ENCODE measurements around the gene PRPF40B. TPM values are rescaled to one million over a fixed set of nuclear protein-coding genes. Genes with fewer than 3 reads are reported as not detected.
A peak's percentile ranks its signal among the peaks of the same experiment; 100 is the strongest.

PRPF40B gene
- total and polyA plus RNA-seq, 2 donors (not counting 1 experiment from before 2014, with no cell fraction given): 11.7 to 23.7 TPM

GRCh38 chr12:49645146-49646039, 22.0 kb downstream of the PRPF40B start:
- H3K27ac ChIP-seq (ENCODE audit: low read length in 2 of 2): peak overlapping the region in 1 of 2 donors; percentile 52
- H3K4me2 ChIP-seq (replicated peaks; ENCODE audit: low read depth, low read length, poor library complexity, severe bottlenecking): peak overlapping the region; percentile 33
- H3K4me3 Mint-ChIP-seq: no peak overlapping the region
- peak overlapping the region; percentile 17 for H2AFZ ChIP-seq (ENCODE audit: insufficient read depth, low read depth, low read length, poor library complexity, severe bottlenecking)
- no peak overlapping the region for H3K4me3 ChIP-seq (ENCODE audit: control extremely low read depth in 1 of 5, extremely low read depth in 1 of 5, insufficient read depth in 1 of 5, low read depth in 2 of 5, low read length in 4 of 5)
- H3K27me3 Mint-ChIP-seq: no peaks in the 10 kb centered on the region
- POLR2A ChIA-PET: interaction anchor here (0.6 to 3.0 kb wide), 4 partner anchors 16 to 61 kb away, joined by 3 to 20 read pairs (median 8); partner anchors contain the start of gene FMNL3
- no peaks in the 10 kb centered on the region for H3K9me3 Mint-ChIP-seq (ENCODE audit: insufficient read depth)
- TF ChIP-seq CTCF (IDR thresholded peaks at IDR 0.05) (no peak), EZH2 (IDR thresholded peaks at IDR 0.05; ENCODE audit: borderline replicate concordance, insufficient read depth, low read depth, low read length, poor library complexity, severe bottlenecking) (no peak)
- peak overlapping the region; percentile 76 for H3K27ac Mint-ChIP-seq
- H3K9ac ChIP-seq (ENCODE audit: low read length): no peak overlapping the region
- no peak for DNase-seq
- no peak for ATAC-seq (ENCODE audit: low read depth)
- no peaks in the 10 kb centered on the region for H3K9me3 ChIP-seq (ENCODE audit: control extremely low read depth in 1 of 3, control insufficient read depth in 2 of 3, insufficient read depth in 1 of 3, low read length in 2 of 3)
- intact Hi-C loops (cut with micrococcal nuclease): loop anchor here (2.0 kb wide), 1 partner anchor 53 kb away; no protein-coding TSS in a partner anchor
- H3K79me2 ChIP-seq (ENCODE audit: control insufficient read depth, insufficient read depth, low read length): no peaks in the 10 kb centered on the region
- peaks cover 18% of the 10 kb centered on the region for H3K4me1 Mint-ChIP-seq
- H3K36me3 ChIP-seq (replicated peaks in 1 of 2; ENCODE audit: control extremely low read depth in 1 of 2, control insufficient read depth in 1 of 2, extremely low read depth in 1 of 2, insufficient read depth in 2 of 2, low read length in 1 of 2): peaks cover 3 to 62% of the 10 kb centered on the region in 2 experiments
- H3K27me3 ChIP-seq (replicated peaks in 1 of 4; ENCODE audit: control extremely low read depth in 1 of 4, control insufficient read depth in 3 of 4, insufficient read depth in 4 of 4, low read length in 3 of 4): no peaks in the 10 kb centered on the region
- CTCF ChIA-PET: interaction anchor here (0.7 to 12.5 kb wide), 26 partner anchors 9 to 1782 kb away, joined by 3 to 372 read pairs (median 6); partner anchors contain the start of genes FMNL3, PRPF40B and TMBIM6
- WGBS (ENCODE audit: insufficient coverage): 96% methylated on average over 5 of the region's 6 CpGs
- peaks cover 16 to 18% of the 10 kb centered on the region in 2 donors for H3K4me1 ChIP-seq (ENCODE audit: control insufficient read depth in 2 of 2, insufficient read depth in 2 of 2, low read length in 2 of 2)
- H4K20me1 ChIP-seq (ENCODE audit: control insufficient read depth, insufficient read depth, low read length, poor library complexity, severe bottlenecking): no peaks in the 10 kb centered on the region

Data from B cell (primary cell).